Activated CD4-positive, alpha-beta T cell treated with anti-CD3 and anti-CD28 coated beads for 4 hours (primary cell): ENCODE measurements around the gene CROCC2.

Experiments used
- DNase-seq, 2 donors: peaks; one replicate each; pipeline ENCODE4 v3.0.0-alpha.2; 2020

CROCC2 gene

DNA sequence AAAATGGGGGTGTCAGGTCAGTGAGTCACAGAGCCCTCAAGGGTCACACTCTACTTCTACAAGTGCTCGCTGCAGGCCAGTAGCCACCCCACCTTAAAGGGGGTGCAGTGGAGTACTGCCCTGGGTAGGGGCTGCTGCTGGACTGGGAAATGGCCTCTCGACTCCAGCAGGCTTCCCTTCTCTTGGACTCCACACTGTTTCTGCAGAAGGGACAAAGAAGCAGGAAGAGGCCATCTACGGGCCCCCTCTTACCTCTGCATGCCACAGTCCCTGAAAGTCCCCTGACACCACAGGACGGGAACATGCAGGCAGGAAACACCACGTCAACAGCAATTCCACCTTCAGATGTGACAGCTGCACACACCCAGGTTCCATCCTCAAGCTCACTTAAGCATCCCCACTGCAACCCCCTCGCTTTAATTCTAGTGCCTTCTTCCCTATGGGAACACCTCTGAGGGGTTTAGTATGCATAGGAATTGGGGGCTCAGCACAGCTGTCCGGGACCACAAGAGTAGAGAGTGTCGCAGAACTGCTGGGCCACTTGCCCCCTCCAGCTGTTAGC lies 114.6 kb downstream of the CROCC2 start:
- no peak for DNase-seq

- no peak for DNase-seq
Measured at GRCh38 chr2:241025639-241026038, 119.5 kb downstream of the CROCC2 start.

DNA sequence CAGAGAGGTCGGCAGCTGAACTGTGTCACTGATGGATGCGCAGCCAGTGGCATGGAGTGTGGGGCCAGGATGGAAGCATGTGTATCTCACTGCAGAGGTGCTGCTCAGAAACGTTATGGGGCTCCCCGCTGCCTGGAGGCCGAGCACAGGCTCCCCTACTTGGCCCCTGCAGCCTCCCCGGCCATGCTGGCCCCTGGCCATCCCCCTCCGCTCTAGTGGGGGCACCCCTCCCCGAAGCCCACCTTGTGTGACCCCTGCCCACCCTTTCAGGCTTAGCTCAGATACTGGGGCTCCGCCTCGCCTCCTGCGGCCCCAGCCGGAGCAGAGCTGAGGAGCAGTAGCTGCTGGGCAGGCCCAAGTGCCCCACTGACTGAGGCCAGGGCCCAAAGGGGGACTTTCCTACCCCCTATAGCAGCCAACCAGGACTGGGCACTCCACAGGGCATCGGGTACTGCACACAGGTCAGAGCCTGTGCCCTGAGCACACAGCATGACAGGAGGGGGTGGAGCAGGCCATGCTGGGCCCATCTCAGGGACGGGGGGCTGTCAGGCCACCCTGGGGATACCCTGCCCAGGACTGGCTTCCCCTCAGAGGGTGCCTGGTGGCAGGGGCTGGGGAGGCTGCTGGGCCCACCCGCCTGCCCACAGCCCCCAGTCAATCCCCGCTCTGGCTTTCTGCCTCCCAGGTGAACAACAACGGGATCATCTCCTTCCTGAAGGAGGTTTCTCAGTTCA lies 123.6 kb downstream of the CROCC2 start:
- DNase-seq, result no peak

DNA sequence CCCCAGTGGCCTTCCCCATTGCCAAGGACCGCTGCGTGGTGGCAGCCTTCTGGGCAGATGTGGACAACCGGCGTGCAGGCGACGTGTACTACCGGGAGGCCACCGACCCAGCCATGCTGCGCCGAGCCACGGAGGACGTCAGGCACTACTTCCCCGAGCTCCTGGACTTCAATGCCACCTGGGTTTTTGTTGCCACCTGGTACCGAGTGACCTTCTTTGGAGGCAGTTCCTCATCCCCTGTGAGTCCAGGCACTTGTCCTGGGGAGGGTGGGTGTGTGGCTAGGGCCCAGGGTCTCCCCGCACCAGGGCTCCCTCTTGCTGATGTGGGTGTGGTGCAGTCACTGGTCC lies 124.2 kb downstream of the CROCC2 start:
- DNase-seq, result no peak

DNA sequence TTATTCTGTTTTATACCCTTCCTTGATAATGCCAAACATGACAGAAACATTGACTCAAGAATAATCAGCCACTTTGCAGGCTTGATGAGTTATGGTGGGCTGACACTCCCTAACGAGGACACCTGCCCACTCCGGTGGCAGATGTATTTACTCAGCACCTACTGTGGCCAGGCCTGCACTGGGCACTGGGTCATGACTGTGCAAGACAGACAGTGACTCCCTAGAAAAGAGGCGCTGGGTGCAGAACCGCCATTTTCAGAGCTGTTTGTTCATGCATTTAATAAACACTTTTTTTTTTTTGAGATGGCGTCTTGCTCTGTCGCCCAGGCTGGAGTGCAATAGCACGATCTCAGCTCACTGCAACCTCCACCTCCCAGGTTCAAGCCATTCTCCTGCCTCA lies 124.7 kb downstream of the CROCC2 start:
- DNase-seq, result no peak

DNA sequence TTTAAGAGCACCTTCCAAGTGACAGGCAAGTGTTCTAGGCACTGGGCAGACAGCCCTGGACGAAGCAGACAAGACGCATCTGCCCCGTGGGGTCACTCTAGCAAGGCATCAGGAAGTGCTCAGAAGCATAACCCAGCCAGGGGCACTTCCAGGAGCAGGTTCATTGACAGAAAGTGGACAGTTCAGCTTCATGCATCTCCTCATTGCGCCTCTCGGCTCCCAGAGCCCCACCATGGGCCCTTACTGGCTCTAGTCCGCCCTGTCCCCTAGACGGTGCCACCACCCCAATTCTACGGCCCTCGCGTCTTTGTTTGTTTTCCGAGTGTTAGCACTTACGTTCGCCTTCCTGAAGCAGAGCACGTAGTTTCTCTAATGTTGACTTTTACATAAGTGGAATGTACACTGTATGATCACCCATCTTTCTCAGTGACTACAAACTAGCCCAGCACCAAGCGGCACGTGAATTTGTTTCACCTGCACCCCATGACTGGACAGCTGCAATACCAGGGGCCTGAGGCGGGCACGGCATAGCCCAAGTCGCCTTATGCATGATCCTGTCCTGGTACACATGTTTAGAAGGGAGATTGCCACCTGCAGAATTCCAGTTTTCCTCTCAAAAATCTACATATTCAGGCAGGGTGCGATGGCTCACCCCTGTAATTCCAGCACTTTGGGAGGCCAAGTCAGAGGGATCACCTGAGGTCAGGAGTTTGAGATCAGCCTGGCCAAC lies 125.5 kb downstream of the CROCC2 start:
- DNase-seq, result no peak

- no peak for DNase-seq
Measured at GRCh38 chr2:241033336-241033987, 127.3 kb downstream of the CROCC2 start.

DNA sequence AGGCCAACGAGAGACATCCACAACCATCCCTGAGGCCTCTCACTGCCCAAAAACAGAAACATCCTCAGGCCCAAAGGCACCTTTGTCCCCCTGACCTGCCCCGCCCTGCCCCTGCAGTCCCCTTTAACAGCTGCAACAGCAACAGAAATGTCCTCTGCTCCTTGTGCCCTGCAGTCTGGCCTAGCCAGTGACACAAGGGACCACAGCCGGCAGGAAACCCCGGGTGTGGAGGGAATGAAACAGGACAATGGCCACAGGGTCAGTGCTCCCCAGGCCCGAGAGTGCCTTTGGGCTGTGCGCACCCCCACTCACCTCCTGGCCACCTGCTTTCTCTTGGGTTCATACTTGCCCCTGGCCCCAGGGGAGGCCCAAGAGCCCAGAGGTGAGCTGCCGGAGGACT lies 127.9 kb downstream of the CROCC2 start:
- no peak for DNase-seq

DNA sequence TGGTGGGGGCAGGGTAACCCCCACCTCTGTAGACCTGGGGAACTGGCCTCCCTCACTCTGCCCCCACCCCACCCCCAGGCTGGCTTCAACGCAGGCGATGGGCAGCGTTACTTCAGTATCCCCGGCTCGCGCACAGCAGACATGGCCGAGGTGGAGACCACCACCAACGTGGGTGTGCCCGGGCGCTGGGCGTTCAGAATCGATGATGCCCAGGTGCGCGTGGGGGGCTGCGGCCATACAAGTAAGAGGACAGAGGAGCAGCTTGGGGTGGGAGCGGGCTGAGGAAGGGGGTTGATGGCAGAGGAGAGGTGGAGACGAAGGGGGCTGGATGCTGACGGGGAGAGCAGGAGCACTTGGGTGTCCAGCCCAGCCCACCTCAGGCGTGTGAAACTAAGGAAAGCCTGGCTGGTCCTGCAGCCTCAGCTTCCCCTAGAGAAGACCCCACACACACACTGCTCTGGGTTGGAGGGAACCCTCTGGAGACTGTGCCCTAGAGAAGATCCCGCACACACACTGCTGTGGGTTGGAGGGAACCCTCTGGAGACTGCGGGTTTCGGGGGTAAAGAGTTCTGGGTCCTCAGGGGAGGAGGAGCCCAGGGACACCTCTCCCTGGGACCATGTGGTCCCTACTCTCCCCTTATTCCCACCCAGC lies 128.5 kb downstream of the CROCC2 start:
- DNase-seq, result no peak

GRCh38 chr2:241035142-241035817 lies 129.1 kb downstream of the CROCC2 start:
- DNase-seq, result peak; percentile 27 to 68

- DNase-seq, result peak; percentile 42 to 60
Measured at GRCh38 chr2:241035818-241036396, 129.8 kb downstream of the CROCC2 start.

GRCh38 chr2:241036397-241036963 lies 130.3 kb downstream of the CROCC2 start:
- DNase-seq, result peak; percentile 49 to 57

DNA sequence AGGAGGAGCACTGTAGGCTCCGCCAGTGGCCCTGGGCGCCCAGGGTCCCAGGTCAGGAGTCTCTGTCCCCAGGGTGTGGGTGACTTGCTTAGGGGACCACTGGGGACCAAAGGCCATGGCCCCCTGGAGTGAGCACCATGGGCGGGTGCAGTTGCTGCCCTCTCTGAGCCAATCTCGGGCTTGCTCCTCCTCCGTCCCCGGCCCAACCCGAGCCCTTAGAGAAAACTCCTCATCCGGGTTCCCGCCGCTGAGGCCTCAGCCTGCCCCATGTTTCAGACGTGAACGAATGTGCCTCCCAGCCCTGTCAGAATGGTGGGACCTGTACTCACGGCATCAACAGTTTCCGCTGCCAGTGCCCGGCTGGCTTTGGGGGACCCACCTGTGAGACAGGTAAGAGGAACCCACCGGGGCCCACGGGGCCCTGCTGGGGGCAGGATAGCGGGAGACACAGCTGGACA lies 130.9 kb downstream of the CROCC2 start:
- DNase-seq, result peak in 1 of 2 donors; percentile 26

GRCh38 chr2:241037498-241037897 lies 131.4 kb downstream of the CROCC2 start:
- DNase-seq, result no peak

DNA sequence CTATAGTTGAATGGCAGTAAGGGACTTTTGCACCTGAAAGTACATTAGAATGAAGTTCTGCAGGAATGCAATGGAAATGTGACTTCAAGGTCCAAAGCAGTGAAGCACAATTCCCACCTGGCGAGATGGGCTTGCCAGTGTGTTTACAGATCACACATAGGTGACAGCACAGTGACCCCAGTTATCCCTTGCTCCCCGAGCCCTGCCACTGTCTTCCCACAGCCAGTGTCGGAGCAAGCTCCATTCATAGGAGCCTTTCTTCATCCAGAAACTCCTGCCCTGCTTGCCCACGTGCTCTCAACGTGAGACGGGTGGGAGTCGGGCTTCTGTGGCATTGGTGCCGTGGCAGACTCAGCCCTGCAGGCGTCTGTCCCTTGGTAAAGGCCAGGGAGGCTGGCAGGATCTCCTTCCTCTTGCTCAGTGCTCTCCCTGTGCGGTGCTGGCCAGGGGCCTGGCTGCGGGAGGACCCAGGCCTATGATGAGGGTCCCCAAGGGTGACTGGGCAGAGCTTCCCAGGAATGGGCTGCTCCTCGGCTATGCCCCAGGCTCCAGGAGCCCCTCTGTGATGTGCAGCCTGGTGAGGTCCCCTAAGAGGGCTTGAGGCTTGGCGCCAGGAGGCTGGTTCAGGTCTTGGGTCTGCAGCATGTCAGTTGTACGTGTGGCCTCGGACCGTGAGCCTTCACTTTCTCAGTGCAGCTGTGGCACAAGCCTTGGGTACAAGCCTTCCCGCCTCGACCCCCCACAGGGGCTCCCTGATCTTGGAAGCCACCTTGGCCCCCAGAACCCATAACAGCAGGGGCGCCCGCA lies 132.4 kb downstream of the CROCC2 start:
- no peak for DNase-seq

DNA sequence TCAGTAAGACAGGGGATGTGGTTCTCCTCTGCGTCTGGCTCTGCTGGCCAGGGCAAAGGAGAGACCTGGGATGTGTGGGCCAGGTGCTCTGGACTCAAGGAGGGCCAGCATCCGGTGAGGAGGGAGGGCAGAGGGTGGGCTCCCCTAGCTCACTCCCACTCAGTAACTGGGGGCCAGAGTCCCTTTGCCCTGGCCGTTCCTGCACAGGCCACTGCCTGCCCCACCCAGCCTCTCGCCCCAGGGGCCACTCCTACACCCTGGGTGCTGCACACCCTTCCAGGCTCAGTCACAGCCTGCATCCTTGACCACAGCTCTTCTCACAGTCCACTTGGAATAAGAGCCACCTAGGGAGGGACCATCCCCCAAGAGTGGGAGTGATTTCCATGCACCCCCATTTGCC lies 133.3 kb downstream of the CROCC2 start:
- no peak for DNase-seq

DNA sequence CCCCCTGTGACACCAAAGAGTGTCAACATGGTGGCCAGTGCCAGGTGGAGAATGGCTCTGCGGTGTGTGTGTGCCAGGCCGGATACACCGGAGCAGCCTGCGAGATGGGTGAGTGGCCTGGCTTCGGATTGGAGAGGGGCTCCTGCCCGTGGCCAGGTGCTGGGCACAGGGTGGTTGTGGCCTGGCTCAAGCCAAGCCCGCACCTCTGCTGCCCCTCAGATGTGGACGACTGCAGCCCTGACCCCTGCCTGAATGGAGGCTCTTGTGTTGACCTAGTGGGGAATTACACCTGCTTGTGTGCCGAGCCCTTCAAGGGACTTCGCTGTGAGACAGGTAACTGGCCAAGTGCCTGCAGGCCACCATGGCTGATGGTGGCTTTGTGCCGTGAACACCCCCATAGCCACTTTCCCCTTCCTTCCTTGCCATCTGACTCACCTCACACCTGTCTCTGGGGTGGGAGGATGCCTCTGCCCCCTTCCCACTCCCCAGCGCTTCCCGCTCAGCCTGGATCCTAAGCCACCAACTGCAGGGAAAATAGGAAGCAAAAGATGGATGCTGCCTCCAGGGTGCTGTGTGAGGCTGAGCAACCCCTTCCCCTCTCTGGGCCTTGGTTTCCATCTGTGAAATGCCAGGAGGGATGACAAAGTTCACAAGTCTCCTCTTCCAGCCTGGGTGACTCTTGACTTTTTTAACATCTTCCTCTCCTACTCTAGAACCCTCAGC lies 134.1 kb downstream of the CROCC2 start:
- DNase-seq, result no peak

DNA sequence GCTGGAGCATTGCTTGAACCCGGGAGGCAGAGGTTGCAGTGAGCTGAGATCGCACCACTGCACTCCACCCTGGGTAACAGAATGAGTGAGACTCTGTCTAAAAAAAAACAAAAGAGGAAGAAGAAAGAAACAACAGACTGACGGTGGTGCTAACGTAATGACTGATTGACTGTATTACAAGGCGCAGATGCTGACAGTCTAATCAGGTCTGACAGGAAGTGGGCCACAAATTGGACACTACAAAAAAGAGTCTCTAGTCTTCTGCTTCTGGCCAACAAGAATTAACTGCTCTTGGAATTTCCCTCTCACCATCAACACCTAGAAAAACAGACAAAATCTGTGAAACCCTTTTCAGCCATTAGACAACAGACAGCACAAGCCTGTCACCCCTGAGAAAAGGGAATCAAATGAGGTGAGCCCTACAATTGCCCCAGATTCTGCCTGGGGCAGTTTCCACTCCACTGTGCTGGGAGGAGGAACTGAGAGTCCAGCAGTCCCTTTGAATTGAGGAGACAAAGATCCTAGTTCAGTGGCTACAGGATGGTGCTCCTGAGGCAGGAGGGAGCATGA lies 135.5 kb downstream of the CROCC2 start:
- DNase-seq, result no peak
